NCI-H1694 (cell line): Measurements from ENCODE around the gene ZGRF1.
A peak's percentile ranks its signal among the peaks of the same experiment; 100 is the strongest.
"Not testable (repeated sequence)": the region's sequence is repeated elsewhere in the genome, so short reads cannot be mapped to it uniquely, and the experiment has no call there.

Experiments
- DNase-seq: peaks from one replicate; lab custom pipeline; 2025; lab: John Stamatoyannopoulos, UW

Gene ZGRF1

GRCh38 chr4:112550728-112551127 lies 86.0 kb downstream of the ZGRF1 start:
- DNase-seq, result no peak

GRCh38 chr4:112546476-112546875 lies 90.2 kb downstream of the ZGRF1 start:
- DNase-seq, result no peak

- DNase-seq, result no peak
Observed at GRCh38 chr4:112545346-112545745, 91.4 kb downstream of the ZGRF1 start.

- no peak for DNase-seq
Observed at GRCh38 chr4:112540695-112541094, 96.0 kb downstream of the ZGRF1 start.

- no peak for DNase-seq
Observed at GRCh38 chr4:112536123-112536522, 100.6 kb downstream of the ZGRF1 start.

- DNase-seq, result no peak
Observed at GRCh38 chr4:112532267-112532666, 104.4 kb downstream of the ZGRF1 start.

- no peak for DNase-seq
Observed at GRCh38 chr4:112531146-112531545, 105.6 kb downstream of the ZGRF1 start.

GRCh38 chr4:112526061-112526460 lies 110.6 kb downstream of the ZGRF1 start:
- no peak for DNase-seq

GRCh38 chr4:112523764-112524505 lies 112.8 kb downstream of the ZGRF1 start:
- DNase-seq, result peak; percentile 7

- no peak for DNase-seq
Observed at GRCh38 chr4:112523008-112523721, 113.5 kb downstream of the ZGRF1 start.

GRCh38 chr4:112522431-112522830 lies 114.3 kb downstream of the ZGRF1 start:
- not testable (repeated sequence) for DNase-seq

GRCh38 chr4:112521123-112522023 lies 115.3 kb downstream of the ZGRF1 start:
- DNase-seq, result no peak

- no peak for DNase-seq
Observed at GRCh38 chr4:112520598-112521122, 116.0 kb downstream of the ZGRF1 start.

- DNase-seq, result no peak
Observed at GRCh38 chr4:112519689-112520597, 116.8 kb downstream of the ZGRF1 start.

- no peak for DNase-seq
Observed at GRCh38 chr4:112518675-112519074, 118.0 kb downstream of the ZGRF1 start.

GRCh38 chr4:112517911-112518310 lies 118.8 kb downstream of the ZGRF1 start:
- DNase-seq, result no peak

- DNase-seq, result no peak
Observed at GRCh38 chr4:112517067-112517634, 119.6 kb downstream of the ZGRF1 start.

- peak; percentile 21 for DNase-seq
Observed at GRCh38 chr4:112516471-112517066, 120.1 kb downstream of the ZGRF1 start.

GRCh38 chr4:112516066-112516470 lies 120.6 kb downstream of the ZGRF1 start, which contains the start of gene NEUROG2:
Gene NEUROG2 (minus strand): TSS chr4:112516180. CDS start chr4:112515475, 705 bp downstream.
- no peak for DNase-seq
